Activated naive CD8-positive, alpha-beta T cell treated with anti-CD3 and anti-CD28 coated beads, Interleukin-2, amount 50 U/mL, for 24 hours (primary cell): ENCODE measurements around the gene SETD1B.
"Not testable (repeated sequence)": the region's sequence is repeated elsewhere in the genome, so short reads cannot be mapped to it uniquely, and the experiment has no call there.

ENCODE experiments used
- ATAC-seq: fragments of 150-1000 bp; cut with Tn5 transposase; one replicate; pipeline ENCODE4 v1.10.0; 2021
- DNase-seq: peaks from one replicate; pipeline ENCODE4 v3.0.0; 2021
- H3K27ac Mint-ChIP-seq: one replicate; pipeline ENCODE4 v1.8.0; 2021; ENCODE audit warnings: mild to moderate bottlenecking, mixed read lengths
- H3K27me3 Mint-ChIP-seq: one replicate; pipeline ENCODE4 v1.8.0; 2021; ENCODE audit warnings: mixed read lengths
- H3K36me3 Mint-ChIP-seq: one replicate; pipeline ENCODE4 v1.8.0; 2021; ENCODE audit warnings: low read depth, mixed read lengths
- H3K4me1 Mint-ChIP-seq: one replicate; pipeline ENCODE4 v1.8.0; 2021; ENCODE audit warnings: mixed read lengths
- H3K4me3 Mint-ChIP-seq: one replicate; pipeline ENCODE4 v1.8.0; 2021; ENCODE audit warnings: mild to moderate bottlenecking, moderate library complexity, mixed read lengths
- H3K9me3 Mint-ChIP-seq: one replicate; pipeline ENCODE4 v1.8.0; 2021; ENCODE audit warnings: mixed read lengths

The SETD1B gene

GRCh38 chr12:121788176-121788818 is 15.5 kb upstream of the SETD1B start:
- no peaks in the 10 kb centered on the region for H3K27me3 Mint-ChIP-seq
- peak overlapping the region; percentile 94 for H3K4me3 Mint-ChIP-seq
- H3K4me1 Mint-ChIP-seq, result peaks cover 88% of the 10 kb centered on the region
- peak overlapping the region; percentile 100 for H3K27ac Mint-ChIP-seq
- peaks cover 47% of the 10 kb centered on the region for H3K36me3 Mint-ChIP-seq
- no peak for ATAC-seq
- DNase-seq, result no peak
- no peaks in the 10 kb centered on the region for H3K9me3 Mint-ChIP-seq

- H3K27me3 Mint-ChIP-seq, result no peaks in the 10 kb centered on the region
- peak overlapping the region; percentile 100 for H3K27ac Mint-ChIP-seq
- no peak for ATAC-seq
- H3K36me3 Mint-ChIP-seq, result peaks cover 42% of the 10 kb centered on the region
- no peak for DNase-seq
- no peaks in the 10 kb centered on the region for H3K9me3 Mint-ChIP-seq
- peak overlapping the region; percentile 94 for H3K4me3 Mint-ChIP-seq
- H3K4me1 Mint-ChIP-seq, result peaks cover 79% of the 10 kb centered on the region
These were observed 14.5 kb upstream of the SETD1B start for GRCh38 chr12:121789233-121789781.

GRCh38 chr12:121789800-121790728 is 13.7 kb upstream of the SETD1B start:
- Mint-ChIP-seq H3K36me3 (peaks cover 38% of the 10 kb centered on the region), H3K27me3 (no peaks in the 10 kb centered on the region), H3K4me3 (peak overlapping the region; percentile 94), H3K4me1 (peaks cover 79% of the 10 kb centered on the region), H3K9me3 (no peaks in the 10 kb centered on the region), H3K27ac (peak overlapping the region; percentile 100)
- DNase-seq (peak; percentile 94), ATAC-seq (peak; percentile 65)

GRCh38 chr12:121790785-121791184 is 13.0 kb upstream of the SETD1B start:
- H3K27me3 Mint-ChIP-seq, DNase-seq, ATAC-seq, H3K9me3 Mint-ChIP-seq: not testable (repeated sequence)
- H3K4me3 Mint-ChIP-seq, result peak overlapping the region; percentile 94
- H3K27ac Mint-ChIP-seq, result peak overlapping the region; percentile 100
- peaks cover 77% of the 10 kb centered on the region for H3K4me1 Mint-ChIP-seq
- H3K36me3 Mint-ChIP-seq, result peaks cover 36% of the 10 kb centered on the region

- Mint-ChIP-seq H3K4me1 (peaks cover 71% of the 10 kb centered on the region), H3K9me3 (no peaks in the 10 kb centered on the region), H3K36me3 (peaks cover 31% of the 10 kb centered on the region), H3K27me3 (no peaks in the 10 kb centered on the region), H3K27ac (peak overlapping the region; percentile 100), H3K4me3 (peak overlapping the region; percentile 94)
- DNase-seq, result peak; percentile 61
- no peak for ATAC-seq
These were observed 11.9 kb upstream of the SETD1B start for GRCh38 chr12:121791671-121792551.

GRCh38 chr12:121792607-121793439 is 11.0 kb upstream of the SETD1B start:
- Mint-ChIP-seq H3K36me3 (peaks cover 29% of the 10 kb centered on the region), H3K4me1 (peaks cover 68% of the 10 kb centered on the region), H3K4me3 (peak overlapping the region; percentile 94), H3K27me3 (no peaks in the 10 kb centered on the region), H3K9me3 (no peaks in the 10 kb centered on the region), H3K27ac (peak overlapping the region; percentile 100)
- ATAC-seq (peak; percentile 18), DNase-seq (peak; percentile 68)

GRCh38 chr12:121793440-121793837 is 10.4 kb upstream of the SETD1B start, which contains the start of gene RHOF:
Gene RHOF (minus strand): TSS chr12:121793688. CDS start chr12:121793633, 55 bp downstream.
- Mint-ChIP-seq H3K4me3 (peak within 1 kb of the TSS; percentile 94), H3K27me3 (no peaks in the 10 kb centered on the region), H3K27ac (peak within 1 kb of the TSS; percentile 100), H3K9me3 (no peaks in the 10 kb centered on the region), H3K36me3 (peaks cover 24% of the 10 kb centered on the region), H3K4me1 (peaks cover 67% of the 10 kb centered on the region)
- DNase-seq, result peak; percentile 80
- ATAC-seq, result peak; percentile 1

GRCh38 chr12:121793838-121794533 is 9.8 kb upstream of the SETD1B start:
- Mint-ChIP-seq H3K27me3 (no peaks in the 10 kb centered on the region), H3K9me3 (no peaks in the 10 kb centered on the region), H3K27ac (peak overlapping the region; percentile 85), H3K36me3 (peaks cover 23% of the 10 kb centered on the region), H3K4me1 (peaks cover 67% of the 10 kb centered on the region), H3K4me3 (peak overlapping the region; percentile 94)
- ATAC-seq (peak; percentile 60), DNase-seq (peak; percentile 97)

- DNase-seq, result no peak
- Mint-ChIP-seq H3K9me3 (no peaks in the 10 kb centered on the region), H3K27ac (peak overlapping the region; percentile 85), H3K4me3 (peak overlapping the region; percentile 94), H3K27me3 (no peaks in the 10 kb centered on the region), H3K4me1 (peaks cover 67% of the 10 kb centered on the region), H3K36me3 (peaks cover 25% of the 10 kb centered on the region)
- peak; percentile 2 for ATAC-seq
These were observed 9.2 kb upstream of the SETD1B start for GRCh38 chr12:121794534-121795033.

GRCh38 chr12:121795034-121795968 is 8.5 kb upstream of the SETD1B start:
- H3K4me1 Mint-ChIP-seq, result peaks cover 60% of the 10 kb centered on the region
- DNase-seq (peak; percentile 89), ATAC-seq (no peak)
- H3K9me3 Mint-ChIP-seq, result no peaks in the 10 kb centered on the region
- no peaks in the 10 kb centered on the region for H3K27me3 Mint-ChIP-seq
- H3K36me3 Mint-ChIP-seq, result peaks cover 22% of the 10 kb centered on the region
- peak overlapping the region; percentile 85 for H3K27ac Mint-ChIP-seq
- H3K4me3 Mint-ChIP-seq, result peak overlapping the region; percentile 94

GRCh38 chr12:121796855-121797751 is 6.7 kb upstream of the SETD1B start:
- Mint-ChIP-seq H3K9me3 (no peaks in the 10 kb centered on the region), H3K4me3 (peak overlapping the region; percentile 81), H3K36me3 (peaks cover 22% of the 10 kb centered on the region), H3K27ac (peak overlapping the region; percentile 85), H3K4me1 (peaks cover 47% of the 10 kb centered on the region), H3K27me3 (no peaks in the 10 kb centered on the region)
- DNase-seq (no peak), ATAC-seq (no peak)
